MM.1S (cell line): ENCODE data around the gene ULK4.
"Not testable (repeated sequence)": the region's sequence is repeated elsewhere in the genome, so short reads cannot be mapped to it uniquely, and the experiment has no call there.

Source experiments
- DNase-seq: peaks from one replicate; pipeline ENCODE4 v3.0.0-alpha.2; 2015
- H2AFZ ChIP-seq: fragments of 300-600 bp; sonication (generic); 2 replicates; pipeline ENCODE4 v1.6.0; 2016; ENCODE audit warnings: antibody characterized with exemption, low read length
- H3F3A ChIP-seq: fragments of 300-600 bp; sonication (generic); 2 replicates; pipeline ENCODE4 v1.6.1; 2016; ENCODE audit warnings: mild to moderate bottlenecking, antibody characterized with exemption, low read length, moderate library complexity, mixed read lengths; ENCODE audit not compliant: insufficient read depth
- H3K27ac ChIP-seq: fragments of 300-600 bp; sonication (generic); 2 replicates; pipeline ENCODE4 v1.5.1; 2016; ENCODE audit warnings: mild to moderate bottlenecking, low read length
- H3K27me3 ChIP-seq: fragments of 300-600 bp; sonication (generic); replicated peaks from 2 replicates; pipeline ENCODE4 v1.6.0; 2016; ENCODE audit warnings: low read length; ENCODE audit not compliant: insufficient read depth
- H3K36me3 ChIP-seq: fragments of 300-600 bp; sonication (generic); replicated peaks from 2 replicates; pipeline ENCODE4 v1.6.1; 2016; ENCODE audit warnings: mild to moderate bottlenecking, low read length, mixed read lengths; ENCODE audit not compliant: insufficient read depth
- H3K4me1 ChIP-seq: fragments of 300-600 bp; sonication (generic); 2 replicates; pipeline ENCODE4 v1.6.1; 2016; ENCODE audit warnings: low read length, mixed read lengths
- H3K4me2 ChIP-seq: fragments of 300-600 bp; sonication (generic); 2 replicates; pipeline ENCODE4 v1.6.0; 2016; ENCODE audit warnings: low read depth, low read length
- H3K4me3 ChIP-seq: fragments of 300-600 bp; sonication (generic); 2 replicates; pipeline ENCODE4 v1.5.1; 2016; ENCODE audit warnings: low read length, mixed read lengths
- H3K79me2 ChIP-seq: fragments of 300-600 bp; sonication (generic); 2 replicates; pipeline ENCODE4 v1.6.1; 2016; ENCODE audit warnings: mixed run types, low read length, mixed read lengths
- H3K9ac ChIP-seq: fragments of 300-600 bp; sonication (generic); 2 replicates; pipeline ENCODE4 v1.6.1; 2016; ENCODE audit warnings: low read length, mixed read lengths
- H3K9me2 ChIP-seq: fragments of 300-600 bp; sonication (generic); replicated peaks from 2 replicates; pipeline ENCODE4 v1.6.1; 2016; ENCODE audit warnings: mild to moderate bottlenecking, low read length, mixed read lengths; ENCODE audit not compliant: insufficient read depth
- H3K9me3 ChIP-seq: fragments of 300-600 bp; sonication (generic); replicated peaks from 2 replicates; pipeline ENCODE4 v1.6.1; 2016; ENCODE audit warnings: mild to moderate bottlenecking, low read length, mixed read lengths; ENCODE audit not compliant: insufficient read depth
- H4K20me1 ChIP-seq: fragments of 300-600 bp; sonication (generic); 2 replicates; pipeline ENCODE4 v1.6.1; 2016; ENCODE audit warnings: mild to moderate bottlenecking, low read length, moderate library complexity, mixed read lengths; ENCODE audit not compliant: insufficient read depth
- CTCF ChIP-seq: fragments of 300-600 bp; sonication (generic); IDR thresholded peaks from 2 replicates; pipeline ENCODE4 v1.5.1; 2016; ENCODE audit warnings: antibody characterized with exemption, low read length, mixed read lengths
- EZH2 ChIP-seq: fragments of 300-600 bp; sonication (generic); optimal IDR thresholded peaks from 2 replicates; pipeline ENCODE3; 2017; ENCODE audit warnings: low read depth, mild to moderate bottlenecking, antibody characterized with exemption, low read length, mixed read lengths
- EZH2phosphoT487 ChIP-seq: fragments of 300-600 bp; sonication (generic); IDR thresholded peaks from 2 replicates; pipeline ENCODE4 v1.6.1; 2018; ENCODE audit warnings: antibody characterized with exemption, low read length

ULK4 gene

GRCh38 chr3:41697702-41698101 is 264.2 kb downstream of the ULK4 start:
- no peak overlapping the region for H3K4me3 ChIP-seq
- no peak overlapping the region for H3K4me2 ChIP-seq
- no peaks in the 10 kb centered on the region for H3K9me3 ChIP-seq
- H3K27ac ChIP-seq: no peak overlapping the region
- H2AFZ ChIP-seq: no peak overlapping the region
- no peaks in the 10 kb centered on the region for H3K4me1 ChIP-seq
- H3K36me3 ChIP-seq: no peaks in the 10 kb centered on the region
- H3K79me2 ChIP-seq: no peaks in the 10 kb centered on the region
- no peak for DNase-seq
- H3K27me3 ChIP-seq: no peaks in the 10 kb centered on the region
- no peak overlapping the region for H3K9ac ChIP-seq
- TF ChIP-seq EZH2phosphoT487: no peak
- TF ChIP-seq EZH2: no peak
- TF ChIP-seq CTCF: no peak
- no peaks in the 10 kb centered on the region for H3F3A ChIP-seq
- H3K9me2 ChIP-seq: no peaks in the 10 kb centered on the region
- H4K20me1 ChIP-seq: no peaks in the 10 kb centered on the region

GRCh38 chr3:41695806-41696205 is 266.1 kb downstream of the ULK4 start:
- H2AFZ ChIP-seq, H3F3A ChIP-seq, H4K20me1 ChIP-seq, H3K4me1 ChIP-seq, H3K79me2 ChIP-seq, H3K4me2 ChIP-seq, H3K9me2 ChIP-seq, H3K4me3 ChIP-seq, H3K27me3 ChIP-seq, H3K9me3 ChIP-seq, H3K27ac ChIP-seq, H3K36me3 ChIP-seq, H3K9ac ChIP-seq: not testable (repeated sequence)
- TF ChIP-seq CTCF: peak; percentile 33
- peak; percentile 25 for DNase-seq

- no peaks in the 10 kb centered on the region for H3K9me2 ChIP-seq
- no peaks in the 10 kb centered on the region for H4K20me1 ChIP-seq
- no peaks in the 10 kb centered on the region for H3K79me2 ChIP-seq
- no peak for DNase-seq
- no peak overlapping the region for H3K4me3 ChIP-seq
- no peak overlapping the region for H3K9ac ChIP-seq
- no peaks in the 10 kb centered on the region for H3K9me3 ChIP-seq
- no peaks in the 10 kb centered on the region for H3K36me3 ChIP-seq
- no peaks in the 10 kb centered on the region for H3F3A ChIP-seq
- H3K27me3 ChIP-seq: no peaks in the 10 kb centered on the region
- TF ChIP-seq CTCF (no peak), EZH2phosphoT487 (no peak), EZH2 (no peak)
- H3K4me2 ChIP-seq: no peak overlapping the region
- H3K4me1 ChIP-seq: no peaks in the 10 kb centered on the region
- H2AFZ ChIP-seq: no peak overlapping the region
- no peak overlapping the region for H3K27ac ChIP-seq
These were observed 268.1 kb downstream of the ULK4 start for GRCh38 chr3:41693799-41694198.
